ENCODE results near the gene SLC25A21. TPM values are rescaled to one million over a fixed set of nuclear protein-coding genes. Genes with fewer than 3 reads are reported as not detected.

The SLC25A21 gene
- total RNA-seq, 1 experiment from 2014 or later: 37.0 TPM

GRCh38 chr14:36663404-36664321 is 508.7 kb downstream of the SLC25A21 start:
- DNase-seq (ENCODE audit: low read depth): peak; percentile 70

- DNase-seq (ENCODE audit: low read depth): peak; percentile 80
These were observed 509.6 kb downstream of the SLC25A21 start for GRCh38 chr14:36662543-36663403.

GRCh38 chr14:36662258-36662542 is 510.2 kb downstream of the SLC25A21 start:
- no peak for DNase-seq (ENCODE audit: low read depth)

GRCh38 chr14:36661506-36662257 is 510.7 kb downstream of the SLC25A21 start, which contains the start of gene PAX9:
Gene PAX9 (plus strand): TSS chr14:36661860. CDS start chr14:36662090, 230 bp downstream.
- peak; percentile 99 for DNase-seq (ENCODE audit: low read depth)

- DNase-seq (ENCODE audit: low read depth): no peak
These were observed 511.5 kb downstream of the SLC25A21 start for GRCh38 chr14:36660736-36661505.

- DNase-seq (ENCODE audit: low read depth): peak; percentile 74
These were observed 512.3 kb downstream of the SLC25A21 start for GRCh38 chr14:36659822-36660735.

GRCh38 chr14:36659010-36659821 is 513.2 kb downstream of the SLC25A21 start:
- peak; percentile 57 for DNase-seq (ENCODE audit: low read depth)

GRCh38 chr14:36658123-36659009 is 514.0 kb downstream of the SLC25A21 start:
- DNase-seq (ENCODE audit: low read depth): no peak

- peak; percentile 71 for DNase-seq (ENCODE audit: low read depth)
These were observed 514.8 kb downstream of the SLC25A21 start for GRCh38 chr14:36657399-36658122.

- DNase-seq (ENCODE audit: low read depth): peak; percentile 48
These were observed 515.6 kb downstream of the SLC25A21 start for GRCh38 chr14:36656687-36657398.

- peak; percentile 87 for DNase-seq (ENCODE audit: low read depth)
These were observed 516.3 kb downstream of the SLC25A21 start for GRCh38 chr14:36655963-36656686.

- DNase-seq (ENCODE audit: low read depth): no peak
These were observed 516.8 kb downstream of the SLC25A21 start for GRCh38 chr14:36655571-36655962.

GRCh38 chr14:36654794-36655381 is 517.5 kb downstream of the SLC25A21 start:
- DNase-seq (ENCODE audit: low read depth): peak; percentile 53

- DNase-seq (ENCODE audit: low read depth): peak; percentile 56
These were observed 518.2 kb downstream of the SLC25A21 start for GRCh38 chr14:36653962-36654793.

GRCh38 chr14:36653413-36653812 is 519.0 kb downstream of the SLC25A21 start:
- no peak for DNase-seq (ENCODE audit: low read depth)

All from Daoy (cell line).